Measurements from ENCODE around the gene AP3D1.
"Not testable (repeated sequence)": the region's sequence is repeated elsewhere in the genome, so short reads cannot be mapped to it uniquely, and the experiment has no call there.

Gene AP3D1

GRCh38 chr19:2149980-2150793, 1.2 kb downstream of the AP3D1 start:
- no peak for DNase-seq

DNA sequence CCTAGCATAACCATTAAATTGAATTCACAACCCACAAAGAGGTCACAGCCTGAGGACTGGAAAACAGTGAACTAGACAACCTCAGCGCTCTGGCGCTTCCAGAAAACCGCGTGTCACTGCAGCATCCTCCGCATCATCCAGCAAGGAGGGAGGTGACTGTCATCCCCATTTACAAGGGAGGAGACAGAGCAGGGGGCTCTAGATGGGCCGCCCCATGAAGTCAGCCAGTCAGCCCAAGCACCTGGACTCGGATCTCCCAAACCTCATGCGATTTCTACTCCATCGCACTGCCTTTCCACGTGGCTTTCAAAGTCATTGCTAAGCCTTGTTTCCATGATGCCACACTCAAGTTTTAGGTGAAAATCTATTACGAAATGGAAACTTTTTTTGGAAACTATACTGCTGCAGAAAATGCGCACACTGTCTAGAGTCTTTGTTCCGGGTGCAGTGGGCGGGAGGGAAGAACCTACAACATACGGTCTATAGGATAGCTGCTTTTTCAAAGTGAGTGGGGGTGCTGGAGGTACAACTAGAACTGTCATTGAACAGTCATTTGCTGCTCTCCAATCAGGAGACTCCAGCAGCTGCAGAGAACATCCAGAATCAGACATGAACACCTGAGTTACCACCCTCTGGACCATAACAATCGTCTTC, 2.8 kb downstream of the AP3D1 start:
- no peak for DNase-seq

DNA sequence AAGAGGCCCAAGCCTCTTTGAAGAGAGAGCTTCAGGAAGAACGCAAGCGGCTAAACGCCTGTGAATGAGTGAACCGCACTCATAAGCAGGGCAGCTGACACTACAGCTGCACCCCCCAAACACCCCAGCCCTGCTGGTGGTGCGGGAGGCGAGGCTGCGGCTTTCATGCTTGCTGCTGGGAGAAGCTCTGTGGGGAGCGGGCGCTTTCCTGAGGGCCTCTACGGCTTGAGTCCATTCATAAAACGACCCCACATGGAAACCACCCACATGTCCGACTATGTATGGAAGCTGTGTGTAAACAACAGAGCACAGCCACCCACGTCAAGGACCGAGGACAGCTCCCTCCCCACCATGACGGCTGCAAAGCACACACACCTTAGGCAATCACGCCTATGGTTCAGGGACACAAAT, 5.5 kb downstream of the AP3D1 start:
- no peak for DNase-seq

DNA sequence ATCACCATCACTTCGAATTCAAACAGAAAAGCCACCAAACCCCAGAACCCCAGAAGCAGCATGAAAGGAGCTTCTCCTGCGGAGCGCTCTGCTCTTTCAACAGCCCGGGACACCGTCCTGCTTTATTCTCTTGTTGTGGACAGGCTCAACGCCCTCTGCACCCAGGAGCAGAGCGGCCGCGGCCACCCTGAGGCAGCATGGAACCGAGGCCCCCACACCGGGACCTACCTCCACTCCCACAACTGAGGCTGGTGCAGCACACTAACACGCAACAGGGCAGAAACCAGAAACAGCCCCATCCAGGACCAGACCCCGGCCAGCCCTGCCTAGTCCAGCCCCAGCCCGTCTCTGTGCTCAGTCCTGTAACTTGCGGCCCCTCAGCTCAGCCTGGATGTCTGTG, 7.2 kb downstream of the AP3D1 start:
- no peak for DNase-seq

GRCh38 chr19:2142173-2142829, 9.1 kb downstream of the AP3D1 start:
- no peak for DNase-seq

DNA sequence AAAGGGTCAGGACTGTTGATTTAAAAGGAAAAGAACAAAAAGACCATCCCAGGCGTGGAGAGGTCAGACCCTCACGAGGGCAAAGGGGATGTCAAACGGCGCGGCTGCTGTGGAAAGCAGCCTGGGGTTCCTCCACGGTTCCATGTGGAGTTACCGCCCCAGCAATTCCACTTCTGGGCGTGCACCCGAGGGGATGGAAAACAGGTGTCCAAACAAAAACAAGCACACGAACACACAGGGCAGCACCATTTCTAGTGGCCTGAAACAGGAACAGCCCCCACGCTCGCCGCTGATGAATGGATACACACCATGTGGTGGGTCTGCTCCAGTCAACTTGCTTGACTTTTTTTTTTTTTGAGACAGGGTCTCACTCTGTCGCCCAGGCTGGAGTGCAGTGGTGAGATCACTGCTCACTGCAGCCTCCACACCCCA, 11.2 kb downstream of the AP3D1 start:
- no peak for DNase-seq

GRCh38 chr19:2139385-2140137, 11.8 kb downstream of the AP3D1 start:
- no peak for DNase-seq

DNA sequence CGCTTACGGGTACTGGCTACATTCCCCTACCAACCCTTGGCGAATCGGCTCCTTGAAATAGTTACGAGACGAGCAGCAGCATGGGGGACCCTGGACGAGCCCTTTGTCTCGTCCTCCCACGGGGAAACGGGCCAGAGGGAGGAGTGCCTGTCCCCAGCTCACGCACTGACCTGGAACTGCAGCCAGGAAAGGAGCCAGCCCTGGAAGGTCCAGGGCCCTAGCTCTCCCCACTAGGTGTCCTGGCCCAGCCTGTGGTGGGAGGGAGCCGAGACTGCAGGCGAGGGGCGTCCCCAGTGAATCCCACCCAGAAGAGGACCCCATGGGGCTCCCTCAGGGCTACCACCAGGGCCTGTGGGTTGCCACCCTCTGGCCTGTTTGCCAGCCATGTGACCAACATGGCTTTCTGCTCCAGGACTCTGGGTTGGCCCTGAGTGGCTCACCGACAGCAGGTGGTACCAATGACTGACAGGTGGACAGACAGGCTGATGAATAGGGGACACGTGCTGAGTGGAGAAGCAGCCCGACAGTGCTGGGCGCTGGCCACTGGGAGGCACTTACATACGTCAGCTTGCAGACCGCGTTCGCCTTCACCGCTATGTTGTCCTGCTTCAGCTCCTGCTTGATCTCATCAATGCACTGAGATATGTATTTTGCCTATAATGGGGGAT, 13.2 kb downstream of the AP3D1 start:
- no peak for DNase-seq

DNA sequence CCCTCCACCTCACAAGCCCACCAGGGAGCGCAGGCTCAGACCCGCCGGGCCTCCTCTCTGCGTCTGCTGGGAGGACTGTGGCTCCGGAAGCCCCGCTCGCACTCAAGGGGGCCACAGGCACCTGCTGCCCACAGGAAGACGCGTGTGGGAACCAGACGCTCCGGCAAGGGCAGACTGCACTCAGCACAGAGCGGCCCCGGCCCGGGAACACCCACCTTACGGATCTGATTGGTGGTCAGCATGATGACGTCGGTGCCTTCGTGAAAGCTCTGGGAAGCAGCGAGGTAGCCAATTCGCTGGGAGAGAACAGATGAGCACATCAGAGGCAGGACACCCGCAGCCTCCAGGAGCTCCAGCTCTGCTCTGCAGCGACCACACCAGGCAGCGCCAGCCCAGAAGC, 14.6 kb downstream of the AP3D1 start:
- DNase-seq, result no peak

GRCh38 chr19:2135474-2136402, 15.6 kb downstream of the AP3D1 start:
- DNase-seq, result no peak

DNA sequence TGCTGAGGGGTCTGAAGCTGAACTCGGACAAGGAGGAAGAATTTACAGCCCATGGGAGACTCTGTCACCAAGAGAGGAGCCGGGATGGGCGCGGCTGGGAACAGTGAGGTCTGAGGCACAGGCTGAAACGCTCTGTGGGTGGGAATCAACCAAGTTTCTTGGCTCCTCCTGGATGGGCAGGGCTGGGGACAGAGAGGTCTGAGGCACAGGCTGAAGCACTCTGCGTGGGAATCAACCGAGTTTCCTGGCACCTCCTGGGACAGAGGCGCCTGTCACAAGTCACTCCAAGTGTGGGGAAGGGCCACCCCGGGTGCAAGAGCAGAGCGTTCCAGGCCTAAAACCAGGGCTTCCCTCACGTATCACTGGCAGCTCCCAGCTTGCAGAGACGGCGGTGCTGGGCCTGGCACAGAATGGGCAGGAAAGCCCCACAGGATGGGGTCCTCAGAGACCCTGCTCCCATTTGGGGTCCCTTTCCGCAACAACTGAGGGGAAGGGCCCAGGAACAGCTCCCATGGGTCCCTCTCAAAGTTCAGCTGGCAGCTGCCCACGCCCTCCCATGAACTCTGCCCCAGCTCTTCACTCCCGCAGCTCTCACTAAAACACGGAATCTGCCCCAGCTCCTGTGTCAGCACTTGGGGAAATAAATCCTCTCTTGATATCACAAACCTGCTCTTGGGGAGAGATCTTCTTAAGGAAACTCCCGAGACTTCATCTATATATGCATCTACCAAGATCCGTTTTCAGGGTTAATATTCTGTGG, 18.5 kb downstream of the AP3D1 start:
- no peak for DNase-seq

DNA sequence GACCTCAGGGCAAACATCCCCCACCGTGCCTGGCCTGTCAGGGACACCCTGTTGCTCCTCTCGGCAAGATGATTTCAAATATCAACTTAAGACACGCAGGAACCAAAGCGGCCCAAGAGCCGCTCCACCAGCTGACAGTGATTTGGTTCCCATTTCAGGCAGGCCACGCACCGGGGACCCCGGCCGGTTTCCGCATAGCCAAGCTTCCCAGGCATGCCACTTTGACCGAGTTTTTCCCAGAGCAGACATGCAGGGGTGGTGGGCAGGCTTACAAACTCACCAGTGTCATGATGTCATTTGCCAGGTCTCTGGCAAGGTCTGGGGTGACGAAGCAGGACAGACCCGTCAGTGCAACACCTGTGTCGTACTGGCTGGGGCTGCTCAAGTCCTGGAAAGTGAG, 19.2 kb downstream of the AP3D1 start:
- no peak for DNase-seq

- not testable (repeated sequence) for DNase-seq
Measured at GRCh38 chr19:2131012-2131975, 20.1 kb downstream of the AP3D1 start.

DNA sequence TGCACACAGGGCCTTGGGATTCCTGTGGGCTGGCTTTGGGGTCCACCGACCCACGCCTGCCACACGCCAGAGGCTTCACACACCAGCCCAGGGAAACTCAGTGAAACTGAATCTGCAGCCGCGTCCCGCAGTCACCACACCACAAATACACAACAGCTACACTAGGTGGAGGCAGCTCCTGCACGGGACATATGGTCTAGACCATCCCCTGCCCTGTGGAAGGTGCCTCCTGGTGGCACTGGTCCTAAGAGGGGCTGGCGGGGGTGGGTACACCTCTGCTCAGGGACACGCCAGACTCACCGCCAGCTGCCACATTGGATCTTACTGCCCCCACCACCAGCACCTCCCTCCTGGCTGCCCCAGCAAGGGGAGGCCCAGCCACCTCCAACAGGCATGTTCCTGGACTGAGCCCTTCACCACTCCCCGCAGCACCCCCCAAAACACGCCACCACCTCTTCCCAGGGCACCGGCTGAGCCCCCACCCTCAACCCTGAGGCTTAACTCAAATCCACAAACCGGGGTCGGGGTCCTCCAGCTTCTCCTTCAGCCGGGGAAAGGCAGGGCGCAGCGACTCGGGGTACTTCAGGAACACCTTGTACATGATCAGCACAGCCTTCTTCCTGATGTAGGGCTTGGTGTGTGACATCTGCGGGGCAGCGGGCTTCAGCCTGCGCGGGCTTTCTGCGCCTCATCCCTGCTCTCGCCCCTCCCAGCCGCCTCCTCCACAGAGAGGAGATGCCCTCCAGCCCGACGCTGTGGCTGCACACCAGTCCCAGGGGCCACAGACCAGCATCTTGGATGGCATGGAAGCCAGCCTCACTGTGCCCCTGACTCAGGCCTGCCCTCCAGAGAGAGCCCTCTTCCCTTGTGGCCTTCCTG, 21.2 kb downstream of the AP3D1 start:
- no peak for DNase-seq

DNA sequence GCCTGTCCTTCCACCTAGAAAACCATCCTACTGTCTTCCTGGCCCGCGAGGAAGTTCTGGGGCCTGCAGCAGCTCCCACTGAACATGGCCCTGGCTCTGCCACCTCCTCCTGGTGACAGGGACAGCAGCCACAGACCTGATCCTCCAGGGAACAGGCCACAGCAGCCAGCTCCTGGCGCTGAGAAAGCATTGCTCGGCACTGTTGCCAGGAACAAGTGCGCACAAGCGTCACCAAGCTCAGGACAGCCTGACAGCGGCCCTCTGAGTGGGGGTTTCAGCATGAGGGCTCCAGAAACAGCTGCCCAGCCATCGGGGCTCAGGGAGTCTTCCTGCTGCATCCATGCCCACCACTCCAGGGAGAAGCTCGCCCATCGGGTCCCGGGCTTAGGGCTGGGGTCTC, 21.9 kb downstream of the AP3D1 start:
- DNase-seq, result no peak

GRCh38 chr19:2129022-2129421, 22.3 kb downstream of the AP3D1 start:
- no peak for DNase-seq

DNA sequence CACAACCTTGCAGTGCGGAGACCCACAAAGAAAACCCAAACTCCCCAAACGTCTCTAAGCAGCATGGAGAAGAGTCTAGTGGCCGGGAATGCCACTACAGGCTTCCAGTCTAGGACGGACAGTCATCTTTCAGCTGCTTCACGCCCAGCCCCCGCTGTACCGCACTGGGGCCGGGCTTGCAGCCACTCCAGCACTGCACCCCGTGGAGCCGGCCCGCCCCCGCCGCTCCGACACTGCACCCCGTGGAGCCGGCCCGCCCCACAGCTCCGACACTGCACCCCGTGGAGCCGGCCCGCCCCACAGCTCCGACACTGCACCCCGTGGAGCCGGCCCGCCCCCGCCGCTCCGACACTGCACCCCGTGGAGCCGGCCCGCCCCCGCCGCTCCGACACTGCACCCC, 23.1 kb downstream of the AP3D1 start:
- not testable (repeated sequence) for DNase-seq

DNA sequence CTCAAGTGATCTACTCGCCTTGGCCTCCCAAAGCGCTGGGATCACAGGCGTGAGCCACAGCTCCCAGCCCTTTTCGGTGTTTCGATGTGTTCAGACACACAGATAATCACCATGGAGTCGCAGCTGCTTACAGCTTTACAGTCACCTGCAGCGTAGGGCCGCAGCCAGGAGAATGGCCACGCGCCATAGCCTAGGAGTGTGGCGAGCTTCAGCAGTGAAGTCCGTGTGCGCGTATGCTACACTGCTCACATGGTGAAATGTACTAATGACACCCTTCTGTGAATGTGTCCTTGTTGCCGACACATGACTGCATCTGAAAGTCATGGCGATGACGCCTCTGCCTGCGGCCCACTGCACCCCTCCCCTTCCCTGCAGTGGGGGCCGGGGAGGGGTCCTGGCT, 23.6 kb downstream of the AP3D1 start:
- DNase-seq, result no peak

All from cerebellar nuclear complex (tissue), 1 donor.